Suppressor macrophage treated with lipopolysaccharide for 4 hours (primary cell): Measurements from ENCODE around the gene BBS10.
"Not testable (repeated sequence)": the region's sequence is repeated elsewhere in the genome, so short reads cannot be mapped to it uniquely, and the experiment has no call there.

Source experiments
- DNase-seq: peaks from one replicate; pipeline ENCODE4 v3.0.0-alpha.2; 2020

The BBS10 gene

GRCh38 chr12:76348079-76348901 is at the start of gene BBS10:
Gene BBS10 (minus strand): TSS chr12:76348415. CDS start chr12:76348358, 57 bp downstream.
- DNase-seq: peak; percentile 96

GRCh38 chr12:76391461-76391860 is 43.2 kb upstream of the BBS10 start:
- no peak for DNase-seq

DNA sequence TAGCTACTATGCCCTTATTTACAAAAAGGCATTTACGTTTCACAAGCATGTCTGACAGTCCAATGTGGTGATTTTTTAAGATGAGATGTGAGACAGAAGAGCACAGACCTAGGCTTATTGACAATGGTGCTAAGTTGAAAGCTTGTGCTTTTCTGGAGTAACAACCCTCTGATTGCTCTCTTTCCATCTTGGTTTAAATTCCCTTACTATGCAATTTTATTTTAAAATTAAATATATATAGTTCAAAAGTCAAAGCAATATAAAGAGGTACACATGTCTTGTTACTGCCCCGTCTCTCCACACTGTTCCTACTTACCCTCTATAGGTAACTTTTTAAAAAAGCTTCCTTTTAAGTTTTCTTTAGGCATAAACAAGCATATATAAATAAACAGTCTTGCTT is 39.4 kb upstream of the BBS10 start:
- no peak for DNase-seq

GRCh38 chr12:76384560-76384959 is 36.3 kb upstream of the BBS10 start:
- no peak for DNase-seq

- no peak for DNase-seq
Observed at GRCh38 chr12:76383988-76384387, 35.8 kb upstream of the BBS10 start.

GRCh38 chr12:76379261-76379660 is 31.0 kb upstream of the BBS10 start:
- DNase-seq: no peak

DNA sequence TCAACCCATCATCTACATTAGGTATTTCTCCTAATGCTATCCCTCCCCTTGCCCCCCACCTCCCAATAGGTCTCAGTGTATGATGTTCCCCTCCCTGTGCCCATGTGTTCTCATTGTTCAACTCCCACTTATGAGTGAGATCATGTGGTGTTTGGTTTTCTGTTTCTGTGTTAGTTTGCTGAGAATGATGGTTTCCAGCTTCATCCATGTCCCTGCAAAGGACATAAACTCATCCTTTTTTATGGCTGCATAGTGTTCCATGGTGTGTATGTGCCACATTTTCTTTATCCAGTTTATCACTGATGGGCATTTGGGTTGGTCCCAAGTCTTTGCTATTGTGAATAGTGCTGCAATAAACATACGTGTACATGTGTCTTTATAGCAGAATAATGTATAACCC is 28.7 kb upstream of the BBS10 start:
- DNase-seq: not testable (repeated sequence)

DNA sequence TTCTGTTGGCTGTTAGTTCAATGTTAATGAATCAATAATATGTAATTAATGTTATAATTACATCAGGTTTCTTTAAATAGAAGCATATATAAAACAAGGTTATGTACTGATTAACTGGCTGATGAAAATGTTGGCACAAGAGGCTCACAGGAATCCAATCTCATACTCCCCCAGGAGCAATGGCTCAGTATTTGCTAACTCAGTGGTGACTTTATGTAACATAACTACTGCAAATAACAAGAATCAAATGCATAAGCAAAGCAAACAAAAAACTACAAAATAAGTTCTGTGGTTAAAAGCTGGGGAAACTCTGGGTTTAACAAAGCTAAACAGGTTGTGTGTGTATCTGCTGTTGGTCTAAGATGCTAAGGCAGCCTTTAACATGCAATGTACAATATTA is 27.7 kb upstream of the BBS10 start:
- no peak for DNase-seq

- no peak for DNase-seq
Observed at GRCh38 chr12:76375470-76375869, 27.3 kb upstream of the BBS10 start.

GRCh38 chr12:76374386-76375020 is 26.3 kb upstream of the BBS10 start:
- DNase-seq: no peak

DNA sequence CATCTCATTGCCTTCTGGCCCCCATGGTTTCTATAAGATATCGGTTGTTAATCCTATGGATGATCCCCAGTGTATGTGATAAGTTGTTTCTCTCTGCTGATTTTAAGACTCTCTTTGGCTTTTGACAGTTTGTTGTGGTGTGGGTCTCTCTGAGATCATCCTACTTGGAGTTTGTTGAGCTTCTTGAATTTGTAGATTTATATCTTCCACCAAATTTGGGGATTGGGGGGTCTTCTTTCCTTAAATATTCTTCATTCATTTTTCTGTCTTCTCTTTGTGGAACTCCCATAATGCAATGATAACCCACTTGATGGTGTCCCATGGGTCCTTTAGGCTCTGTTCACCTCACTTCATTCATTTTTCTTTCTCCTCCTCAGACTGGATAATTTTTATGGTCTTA is 20.0 kb upstream of the BBS10 start:
- DNase-seq: no peak

- DNase-seq: no peak
Observed at GRCh38 chr12:76366163-76366562, 17.9 kb upstream of the BBS10 start.

- not testable (repeated sequence) for DNase-seq
Observed at GRCh38 chr12:76364131-76364530, 15.9 kb upstream of the BBS10 start.

GRCh38 chr12:76360316-76360715 is 12.1 kb upstream of the BBS10 start:
- no peak for DNase-seq

DNA sequence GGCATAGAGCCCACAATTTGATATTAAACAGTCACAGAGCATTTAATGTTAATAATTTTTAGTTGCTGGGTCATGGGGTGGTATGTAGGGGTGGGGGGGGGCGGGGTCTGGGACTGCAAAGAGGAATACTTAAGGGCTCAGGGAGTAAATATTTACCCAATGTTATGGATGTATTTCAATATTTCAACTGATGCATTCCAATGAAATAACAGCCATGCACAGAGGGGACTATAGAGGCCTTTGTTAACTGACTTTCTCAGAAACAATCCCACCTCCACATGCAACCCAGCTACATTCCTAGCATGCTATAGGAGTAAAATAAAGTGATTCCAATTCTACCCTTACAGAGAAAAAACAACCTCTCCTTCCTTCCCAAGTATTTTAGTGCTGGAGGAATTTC is 7.9 kb upstream of the BBS10 start:
- no peak for DNase-seq

DNA sequence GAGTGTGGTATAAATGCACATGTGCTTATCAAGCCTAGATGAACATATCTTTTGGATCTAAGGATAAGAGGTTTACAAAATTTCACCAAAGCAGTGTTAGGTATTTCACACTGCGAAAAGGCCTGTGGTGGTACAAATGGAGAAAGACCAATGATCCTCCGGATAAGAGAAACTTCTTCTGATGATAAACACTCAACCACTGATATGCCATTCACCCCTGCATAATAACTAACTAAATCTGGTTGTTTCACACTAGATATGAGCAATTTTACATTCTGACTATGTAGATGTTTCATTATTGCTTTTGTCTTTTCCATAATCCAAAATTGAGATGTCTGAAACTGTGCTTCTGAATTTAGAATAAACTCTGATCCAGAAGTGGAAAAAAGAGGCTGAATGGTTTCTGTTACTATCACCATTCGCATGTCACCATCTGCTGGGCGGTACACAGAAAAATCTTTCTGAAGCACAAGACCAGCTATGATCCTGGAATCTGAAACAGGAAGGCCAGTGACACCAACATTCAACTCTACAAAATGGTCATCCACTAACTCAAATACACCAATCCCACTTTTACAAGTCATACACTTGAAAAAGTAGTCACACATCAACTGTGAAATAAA is 1.3 kb downstream of the BBS10 start:
- peak; percentile 80 for DNase-seq

DNA sequence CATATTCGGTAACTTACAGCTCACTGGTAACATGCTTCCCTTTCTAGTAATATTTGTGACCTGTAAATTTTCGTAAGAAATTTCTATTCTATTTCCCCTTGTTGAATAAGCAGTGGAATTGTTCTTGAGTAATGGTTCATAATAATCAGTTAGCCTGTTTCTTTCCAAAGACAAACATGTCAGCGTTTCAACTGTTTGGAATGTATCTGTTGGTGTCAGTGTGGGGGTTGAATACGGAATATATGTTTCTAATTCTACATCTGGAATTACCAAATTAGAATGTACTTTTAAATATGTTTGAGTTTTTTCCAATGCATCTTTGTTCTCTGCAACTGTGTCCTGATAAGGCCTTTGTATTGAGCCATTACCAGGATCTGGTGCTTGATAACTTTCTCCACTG is 2.0 kb downstream of the BBS10 start:
- DNase-seq: no peak

GRCh38 chr12:76345569-76345968 is 2.6 kb downstream of the BBS10 start:
- no peak for DNase-seq

GRCh38 chr12:76341436-76342030 is 6.7 kb downstream of the BBS10 start:
- DNase-seq: no peak

- peak; percentile 33 for DNase-seq
Observed at GRCh38 chr12:76340680-76341435, 7.4 kb downstream of the BBS10 start.

GRCh38 chr12:76337583-76337982 is 10.6 kb downstream of the BBS10 start:
- DNase-seq: no peak

DNA sequence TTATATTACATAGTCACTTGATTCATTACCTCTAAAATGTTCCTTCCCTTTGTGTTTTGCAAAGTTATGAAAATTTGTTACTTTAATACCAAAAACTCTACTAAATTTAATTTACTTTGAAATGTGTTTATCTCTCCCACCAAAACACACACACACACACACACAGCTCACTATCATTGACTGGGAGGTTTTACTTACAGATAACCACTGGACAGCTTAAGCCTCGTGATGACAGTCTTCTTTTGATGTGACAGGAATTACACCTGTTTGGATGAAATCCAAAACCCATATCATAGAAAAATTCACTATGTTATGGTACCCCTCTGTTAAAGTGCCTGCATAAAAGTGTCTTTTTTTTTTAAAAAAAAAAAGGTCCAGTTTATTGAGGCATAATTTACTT is 15.6 kb downstream of the BBS10 start:
- no peak for DNase-seq

GRCh38 chr12:76329606-76330005 is 18.6 kb downstream of the BBS10 start:
- DNase-seq: no peak
